Thoracic aorta (tissue), 2 donors: ENCODE data around the gene ZNF142. TPM values are rescaled to one million over a fixed set of nuclear protein-coding genes. Genes with fewer than 3 reads are reported as not detected.

Source experiments
- ATAC-seq: fragments of 150-250 bp; one replicate; pipeline ENCODE4 v1.8.0; 2017; ENCODE audit warnings: low read depth; ENCODE audit not compliant: insufficient number of reproducible peaks, low FRiP score
- DNase-seq: peaks from one replicate; pipeline ENCODE4 v3.0.0-alpha.2; 2020; ENCODE audit warnings: low spot score
- H3K27ac ChIP-seq, 2 donors: fragments of 200-600 bp; sonication (generic); 1 replicate in 1 of 2; 2 replicates in 1 of 2; pipeline ENCODE4 v1.5.1; 2016; ENCODE audit warnings: mild to moderate bottlenecking in 2 of 2, moderate library complexity in 2 of 2
- H3K27me3 ChIP-seq: fragments of 200-600 bp; sonication (generic); replicated peaks from 2 replicates; pipeline ENCODE4 v1.6.0; 2016; ENCODE audit warnings: mild to moderate bottlenecking; ENCODE audit not compliant: insufficient read depth
- H3K36me3 ChIP-seq: fragments of 200-600 bp; sonication (generic); one replicate; pipeline ENCODE4 v1.5.1; 2016
- H3K4me1 ChIP-seq, 2 donors: fragments of 200-600 bp; sonication (generic); 1 replicate in 1 of 2; 2 replicates in 1 of 2; pipeline versions ENCODE4 v1.5.1 to v1.6.0; 2016; ENCODE audit warnings: low read depth in 2 of 2, mild to moderate bottlenecking in 1 of 2; ENCODE audit not compliant: control insufficient read depth in 1 of 2
- H3K4me3 ChIP-seq: fragments of 200-600 bp; sonication (generic); 2 replicates; pipeline ENCODE4 v1.5.1; 2016; ENCODE audit warnings: mild to moderate bottlenecking
- H3K9me3 ChIP-seq: fragments of 200-600 bp; sonication (generic); 2 replicates; pipeline ENCODE4 v1.5.1; 2016
- CTCF ChIP-seq: fragments of 200-600 bp; sonication (generic); IDR thresholded peaks from one replicate; pipeline ENCODE4 v1.5.1; 2019; ENCODE audit warnings: antibody characterized with exemption
- total RNA-seq, 2 donors: library from RNA; depleted of rRNA; stranded (reverse); fragments of >200 nt; gene quantifications; one replicate each; pipeline versions ENCODE4 v1.1.0 to v1.2.3, GENCODE V29; 2016

ZNF142 gene
- total RNA-seq, 2 donors from 2014 or later, result 27.9 to 47.9 TPM

- ATAC-seq, result peak; percentile 77
- H3K36me3 ChIP-seq, result peaks cover 16% of the 10 kb centered on the region
These were observed 12.5 kb upstream of the ZNF142 start, which contains the start of the genes RNF25 and STK36 for GRCh38 chr2:218671654-218672566. Gene RNF25, minus strand, starts transcription at chr2:218672002. Its CDS starts 32 bp downstream, at chr2:218671970. Gene STK36, plus strand, starts transcription at chr2:218672086. Its CDS starts 744 bp downstream, at chr2:218672830.

GRCh38 chr2:218671097-218671653, 11.8 kb upstream of the ZNF142 start:
- no peaks in the 10 kb centered on the region for H3K9me3 ChIP-seq
- no peaks in the 10 kb centered on the region for H3K27me3 ChIP-seq
- H3K27ac ChIP-seq, result peak overlapping the region; percentile 82 to 88
- H3K4me3 ChIP-seq, result peak overlapping the region; percentile 95
- peaks cover 12 to 18% of the 10 kb centered on the region in 2 donors for H3K4me1 ChIP-seq
- peaks cover 22% of the 10 kb centered on the region for H3K36me3 ChIP-seq
- TF ChIP-seq CTCF, result no peak
- DNase-seq, result no peak
- ATAC-seq, result no peak

More at GRCh38 chr2:218671654-218672566, 12.5 kb upstream of the ZNF142 start, which contains the start of the genes RNF25 and STK36:
- Histone ChIP-seq H3K27ac (peak within 1 kb of the TSS; percentile 82 to 88), H3K27me3 (no peaks in the 10 kb centered on the region), H3K4me1 (peaks cover 12 to 18% of the 10 kb centered on the region in 2 donors), H3K9me3 (no peaks in the 10 kb centered on the region), H3K4me3 (peak within 1 kb of the TSS; percentile 95)
- TF ChIP-seq CTCF, result no peak
- DNase-seq, result peak; percentile 64

- no peaks in the 10 kb centered on the region for H3K27me3 ChIP-seq
- no peaks in the 10 kb centered on the region for H3K9me3 ChIP-seq
- DNase-seq (no peak), ATAC-seq (no peak)
- TF ChIP-seq CTCF, result no peak
- no peak overlapping the region for H3K4me3 ChIP-seq
- no peak overlapping the region for H3K27ac ChIP-seq
- H3K36me3 ChIP-seq, result peaks cover 49% of the 10 kb centered on the region
- peaks cover 0 to 8% of the 10 kb centered on the region in 2 donors for H3K4me1 ChIP-seq
These were observed 5.2 kb upstream of the ZNF142 start for GRCh38 chr2:218664653-218665052.

- no peak overlapping the region for H3K4me3 ChIP-seq
- no peak for ATAC-seq
- no peak for DNase-seq
- no peak overlapping the region for H3K27ac ChIP-seq
- H3K9me3 ChIP-seq, result no peaks in the 10 kb centered on the region
- no peak for TF ChIP-seq CTCF
- peaks cover 49% of the 10 kb centered on the region for H3K36me3 ChIP-seq
- no peaks in the 10 kb centered on the region for H3K27me3 ChIP-seq
- peaks cover 0 to 8% of the 10 kb centered on the region in 2 donors for H3K4me1 ChIP-seq
These were observed 4.5 kb upstream of the ZNF142 start for GRCh38 chr2:218663901-218664300.

GRCh38 chr2:218662827-218663226, 3.4 kb upstream of the ZNF142 start:
- TF ChIP-seq CTCF, result no peak
- Histone ChIP-seq H3K4me1 (peaks cover 3 to 19% of the 10 kb centered on the region in 2 donors), H3K4me3 (no peak overlapping the region), H3K36me3 (peaks cover 47% of the 10 kb centered on the region), H3K27me3 (no peaks in the 10 kb centered on the region), H3K27ac (no peak overlapping the region), H3K9me3 (no peaks in the 10 kb centered on the region)
- ATAC-seq (no peak), DNase-seq (no peak)
